ENCODE results near the gene C4orf50. TPM values are rescaled to one million over a fixed set of nuclear protein-coding genes. Genes with fewer than 3 reads are reported as not detected.

C4orf50 gene
- polyA plus RNA-seq, 3 donors = not detected

DNA sequence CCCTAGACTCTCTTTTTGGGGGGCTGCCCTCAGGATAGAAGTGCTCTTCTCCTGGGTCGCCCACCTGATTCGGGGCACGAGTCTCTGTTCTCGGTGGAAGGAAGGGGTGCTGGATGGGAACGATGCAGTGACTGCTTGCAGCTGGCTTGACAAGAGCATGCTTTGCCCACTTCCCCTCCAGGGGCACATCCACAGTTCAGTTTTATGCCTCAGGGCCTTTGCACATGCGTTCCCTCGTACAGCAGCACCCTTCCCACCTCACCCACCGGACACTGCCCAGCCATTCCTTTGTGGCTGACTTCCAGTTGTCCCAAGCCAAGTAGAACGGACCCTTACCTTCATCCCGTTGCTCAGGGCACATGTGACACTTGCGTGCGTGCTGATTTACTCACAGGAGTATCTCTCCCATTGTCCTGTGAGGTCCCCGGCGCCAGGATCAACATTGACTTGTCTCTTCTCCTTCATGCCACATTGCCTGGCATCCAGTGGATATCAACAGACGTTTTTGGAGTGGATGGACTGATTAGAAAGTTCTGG is 60.0 kb downstream of the C4orf50 start:
- Histone ChIP-seq H3K79me2 (ENCODE audit: insufficient read depth, low read length) (no peaks in the 10 kb centered on the region), H2AFZ (ENCODE audit: insufficient read depth, low read depth, low read length, poor library complexity, severe bottlenecking) (no peak overlapping the region), H3K9ac (ENCODE audit: insufficient read depth, low read length, poor library complexity, severe bottlenecking) (no peak overlapping the region), H3K4me3 (replicated peaks in 1 of 3; ENCODE audit: low read depth in 2 of 3, low read length in 3 of 3) (no peak overlapping the region), H3K27me3 (ENCODE audit: control insufficient read depth in 2 of 2, insufficient read depth in 2 of 2, low read length in 2 of 2) (no peaks in the 10 kb centered on the region), H3K36me3 (replicated peaks in 1 of 2; ENCODE audit: control insufficient read depth in 1 of 2, insufficient read depth in 2 of 2, low read length in 2 of 2) (no peaks in the 10 kb centered on the region), H3K4me1 (ENCODE audit: control insufficient read depth in 1 of 2, insufficient read depth in 2 of 2, low read length in 2 of 2) (no peaks in the 10 kb centered on the region), H3K9me3 (replicated peaks in 1 of 2; ENCODE audit: control insufficient read depth in 1 of 2, insufficient read depth in 1 of 2, low read length in 2 of 2) (no peaks in the 10 kb centered on the region), H3K27ac (ENCODE audit: low read depth in 1 of 2, low read length in 2 of 2) (no peak overlapping the region), H3K4me2 (replicated peaks; ENCODE audit: extremely low read depth, low read length, poor library complexity, severe bottlenecking) (no peak overlapping the region), H4K20me1 (ENCODE audit: insufficient read depth, low read length) (no peaks in the 10 kb centered on the region)
- Mint-ChIP-seq H3K9me3 (no peaks in the 10 kb centered on the region), H3K4me1 (no peaks in the 10 kb centered on the region), H3K36me3 (no peaks in the 10 kb centered on the region), H3K4me3 (no peak overlapping the region), H3K27ac (no peak overlapping the region), H3K27me3 (ENCODE audit: low read depth in 3 of 3) (peaks cover 6 to 10% (median 7%) of the 10 kb centered on the region in 3 donors)
- no peak for DNase-seq
- 94% methylated on average over 8 of the region's 15 CpGs for WGBS (ENCODE audit: insufficient coverage)
- TF ChIP-seq, protein P1, sequence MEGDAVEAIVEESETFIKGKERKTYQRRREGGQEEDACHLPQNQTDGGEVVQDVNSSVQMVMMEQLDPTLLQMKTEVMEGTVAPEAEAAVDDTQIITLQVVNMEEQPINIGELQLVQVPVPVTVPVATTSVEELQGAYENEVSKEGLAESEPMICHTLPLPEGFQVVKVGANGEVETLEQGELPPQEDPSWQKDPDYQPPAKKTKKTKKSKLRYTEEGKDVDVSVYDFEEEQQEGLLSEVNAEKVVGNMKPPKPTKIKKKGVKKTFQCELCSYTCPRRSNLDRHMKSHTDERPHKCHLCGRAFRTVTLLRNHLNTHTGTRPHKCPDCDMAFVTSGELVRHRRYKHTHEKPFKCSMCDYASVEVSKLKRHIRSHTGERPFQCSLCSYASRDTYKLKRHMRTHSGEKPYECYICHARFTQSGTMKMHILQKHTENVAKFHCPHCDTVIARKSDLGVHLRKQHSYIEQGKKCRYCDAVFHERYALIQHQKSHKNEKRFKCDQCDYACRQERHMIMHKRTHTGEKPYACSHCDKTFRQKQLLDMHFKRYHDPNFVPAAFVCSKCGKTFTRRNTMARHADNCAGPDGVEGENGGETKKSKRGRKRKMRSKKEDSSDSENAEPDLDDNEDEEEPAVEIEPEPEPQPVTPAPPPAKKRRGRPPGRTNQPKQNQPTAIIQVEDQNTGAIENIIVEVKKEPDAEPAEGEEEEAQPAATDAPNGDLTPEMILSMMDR (IDR thresholded peaks at IDR 0.05) = no peak
- intact Hi-C loops (cut with micrococcal nuclease) = no loop called here

- Histone ChIP-seq H3K9me3 (replicated peaks in 1 of 2; ENCODE audit: control insufficient read depth in 1 of 2, insufficient read depth in 1 of 2, low read length in 2 of 2) (no peaks in the 10 kb centered on the region), H3K4me1 (ENCODE audit: control insufficient read depth in 1 of 2, insufficient read depth in 2 of 2, low read length in 2 of 2) (no peaks in the 10 kb centered on the region), H3K36me3 (replicated peaks in 1 of 2; ENCODE audit: control insufficient read depth in 1 of 2, insufficient read depth in 2 of 2, low read length in 2 of 2) (no peaks in the 10 kb centered on the region), H3K79me2 (ENCODE audit: insufficient read depth, low read length) (no peaks in the 10 kb centered on the region), H3K4me2 (replicated peaks; ENCODE audit: extremely low read depth, low read length, poor library complexity, severe bottlenecking) (no peak overlapping the region), H3K9ac (ENCODE audit: insufficient read depth, low read length, poor library complexity, severe bottlenecking) (no peak overlapping the region), H4K20me1 (ENCODE audit: insufficient read depth, low read length) (no peaks in the 10 kb centered on the region), H2AFZ (ENCODE audit: insufficient read depth, low read depth, low read length, poor library complexity, severe bottlenecking) (no peak overlapping the region), H3K27me3 (ENCODE audit: control insufficient read depth in 2 of 2, insufficient read depth in 2 of 2, low read length in 2 of 2) (no peaks in the 10 kb centered on the region), H3K4me3 (replicated peaks in 1 of 3; ENCODE audit: low read depth in 2 of 3, low read length in 3 of 3) (no peak overlapping the region), H3K27ac (ENCODE audit: low read depth in 1 of 2, low read length in 2 of 2) (no peak overlapping the region)
- DNase-seq = no peak
- Mint-ChIP-seq H3K9me3 (no peaks in the 10 kb centered on the region), H3K4me3 (no peak overlapping the region), H3K36me3 (no peaks in the 10 kb centered on the region), H3K27me3 (ENCODE audit: low read depth in 3 of 3) (peaks cover 5 to 6% (median 6%) of the 10 kb centered on the region in 3 donors), H3K27ac (no peak overlapping the region), H3K4me1 (no peaks in the 10 kb centered on the region)
- intact Hi-C loops (cut with micrococcal nuclease) = no loop called here
- TF ChIP-seq, protein P1 (IDR thresholded peaks at IDR 0.05) = no peak
- WGBS (ENCODE audit: insufficient coverage) = 87% methylated on average over 16 of the region's 16 CpGs
Observed at GRCh38 chr4:5957076-5957475, 61.2 kb downstream of the C4orf50 start.
